ENCODE results near the gene OVAAL. TPM values are rescaled to one million over a fixed set of nuclear protein-coding genes. Genes with fewer than 3 reads are reported as not detected.

Gene OVAAL
- total RNA-seq, 1 donor, result not detected

- DNase-seq (ENCODE audit: low read depth), result no peak
- H3K4me3 ChIP-seq (ENCODE audit: low read depth, low read length), result no peak overlapping the region
- no peak for TF ChIP-seq CTCF (IDR thresholded peaks at IDR 0.05; ENCODE audit: insufficient read depth, low read depth, low read length)
Observed at GRCh38 chr1:180536821-180537372, 21.9 kb upstream of the OVAAL start.

- no peak overlapping the region for H3K4me3 ChIP-seq (ENCODE audit: low read depth, low read length)
- no peak for TF ChIP-seq CTCF (IDR thresholded peaks at IDR 0.05; ENCODE audit: insufficient read depth, low read depth, low read length)
- no peak for DNase-seq (ENCODE audit: low read depth)
Observed at GRCh38 chr1:180539136-180539535, 19.6 kb upstream of the OVAAL start.

- no peak for TF ChIP-seq CTCF (IDR thresholded peaks at IDR 0.05; ENCODE audit: insufficient read depth, low read depth, low read length)
- H3K4me3 ChIP-seq (ENCODE audit: low read depth, low read length), result no peak overlapping the region
- no peak for DNase-seq (ENCODE audit: low read depth)
Observed at GRCh38 chr1:180540697-180541594, 17.8 kb upstream of the OVAAL start.

GRCh38 chr1:180542113-180542837 is 16.5 kb upstream of the OVAAL start:
- no peak overlapping the region for H3K4me3 ChIP-seq (ENCODE audit: low read depth, low read length)
- no peak for TF ChIP-seq CTCF (IDR thresholded peaks at IDR 0.05; ENCODE audit: insufficient read depth, low read depth, low read length)
- DNase-seq (ENCODE audit: low read depth), result no peak

DNA sequence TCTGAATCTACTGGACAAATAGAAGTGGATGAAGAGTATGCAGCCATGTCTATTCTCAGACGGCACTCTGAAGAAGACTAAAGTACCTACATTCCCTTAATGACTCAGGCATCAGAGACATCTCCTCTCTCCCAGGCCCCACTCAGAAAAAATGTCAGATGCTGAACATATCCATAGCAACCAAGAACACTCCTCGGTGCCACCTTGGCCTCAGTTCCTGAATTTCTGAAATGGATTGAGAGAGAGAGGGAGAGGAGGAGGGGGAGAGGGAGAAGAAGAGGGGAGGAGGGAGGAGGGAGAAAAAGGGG is 16.0 kb upstream of the OVAAL start:
- no peak for TF ChIP-seq CTCF (IDR thresholded peaks at IDR 0.05; ENCODE audit: insufficient read depth, low read depth, low read length)
- no peak overlapping the region for H3K4me3 ChIP-seq (ENCODE audit: low read depth, low read length)
- no peak for DNase-seq (ENCODE audit: low read depth)

DNA sequence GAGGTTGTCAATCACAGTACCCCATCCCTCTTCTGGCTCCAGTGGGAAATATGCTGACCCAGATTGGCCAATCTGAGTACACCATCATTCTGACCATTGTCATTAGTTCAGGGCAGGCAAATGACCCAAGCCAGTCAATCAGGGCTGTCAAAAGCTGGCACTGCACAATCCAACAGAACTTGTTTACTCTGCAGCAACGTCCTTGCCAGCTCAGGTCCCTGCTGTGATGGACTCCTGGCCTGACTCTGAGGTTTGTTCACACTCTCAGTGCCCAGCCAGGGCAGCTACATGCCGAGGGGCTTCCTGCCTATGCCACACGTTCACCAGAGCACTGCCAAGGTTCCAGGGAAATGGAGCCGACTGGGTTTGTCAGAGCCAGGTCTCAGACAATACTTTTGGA is 14.7 kb upstream of the OVAAL start:
- TF ChIP-seq CTCF (IDR thresholded peaks at IDR 0.05; ENCODE audit: insufficient read depth, low read depth, low read length), result no peak
- H3K4me3 ChIP-seq (ENCODE audit: low read depth, low read length), result no peak overlapping the region
- no peak for DNase-seq (ENCODE audit: low read depth)
